Muscle of arm (tissue), 12 donors: ENCODE measurements around the gene SPATA18. TPM values are rescaled to one million over a fixed set of nuclear protein-coding genes. Genes with fewer than 3 reads are reported as not detected.
"Not testable (repeated sequence)": the region's sequence is repeated elsewhere in the genome, so short reads cannot be mapped to it uniquely, and the experiment has no call there.

Experiments
- DNase-seq: peaks from one replicate; pipeline ENCODE4 v3.0.0-alpha.2; 2013
- polyA plus RNA-seq, 12 donors: library from polyadenylated mRNA; unstranded; fragments of 120-200 nt; gene quantifications; one replicate each; pipeline ENCODE4 v1.2.1, GENCODE V29; 2013; ENCODE audit not compliant: insufficient read length in 12 of 12

Gene SPATA18
- polyA plus RNA-seq, 12 donors = 1.1 to 3.5 (median 1.9) TPM; not detected in 2

DNA sequence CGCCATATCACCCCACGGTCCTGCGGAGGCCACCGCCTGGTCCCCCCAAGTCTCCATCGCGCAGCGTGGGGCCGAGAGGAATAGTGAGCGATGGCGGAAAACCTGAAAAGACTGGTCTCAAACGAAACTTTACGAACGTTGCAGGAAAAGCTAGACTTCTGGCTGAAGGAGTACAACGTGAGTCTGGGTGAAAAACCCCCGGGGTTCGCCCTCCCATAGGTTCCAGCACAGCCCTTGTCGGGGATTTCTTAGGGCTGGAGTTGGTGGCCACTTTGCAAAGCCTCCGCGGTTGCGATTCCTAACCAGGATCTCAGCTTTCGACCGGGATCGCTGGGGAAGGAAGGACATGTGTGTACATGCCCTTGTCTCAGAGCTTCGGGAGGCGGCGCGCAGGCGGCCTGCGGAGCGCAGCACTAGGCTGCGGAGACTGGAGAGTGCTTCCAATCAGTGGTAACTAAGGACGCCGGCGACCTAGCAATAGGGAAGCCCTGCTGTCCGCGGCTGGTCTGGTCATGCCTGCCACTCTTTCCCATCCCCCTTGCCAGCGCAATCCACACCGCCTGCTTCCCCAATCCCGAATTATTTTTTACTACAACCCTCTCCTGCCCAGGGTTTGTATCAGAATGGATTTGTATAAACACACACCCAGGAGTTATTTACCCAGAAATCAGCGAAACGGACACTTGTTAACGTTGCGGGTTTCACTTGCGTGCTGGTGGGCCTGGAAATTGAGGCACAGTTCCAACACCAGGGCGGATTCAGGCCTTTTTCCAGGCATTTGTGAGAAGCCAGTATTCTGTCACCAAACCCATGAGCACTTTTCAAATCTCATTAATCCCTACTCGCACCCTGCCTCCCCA lies 741 bp downstream of the SPATA18 start:
- DNase-seq = peak; percentile 76

GRCh38 chr4:52052475-52052780 lies 1.3 kb downstream of the SPATA18 start:
- no peak for DNase-seq

- no peak for DNase-seq
These were observed 3.1 kb downstream of the SPATA18 start for GRCh38 chr4:52054254-52054653.

GRCh38 chr4:52057196-52057595 lies 6.1 kb downstream of the SPATA18 start:
- no peak for DNase-seq

DNA sequence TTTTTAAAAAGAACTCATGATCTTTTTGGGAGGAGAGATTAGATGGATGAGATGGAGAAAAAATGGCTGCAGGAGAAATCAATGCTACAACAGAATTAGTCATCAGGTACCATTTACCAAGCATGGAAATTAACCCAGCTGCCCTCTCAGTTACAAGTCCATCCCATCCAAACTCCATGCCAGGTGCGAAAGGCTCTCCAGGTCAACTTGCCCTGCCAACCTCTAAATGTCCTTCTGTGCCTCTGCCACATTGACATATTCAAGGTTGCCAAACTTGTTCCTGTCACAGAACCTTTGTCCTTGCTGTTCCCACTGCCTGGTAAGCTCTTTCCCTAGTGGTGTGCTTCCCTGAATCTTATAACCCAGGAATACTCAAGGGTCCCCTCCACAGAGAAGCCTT lies 7.2 kb downstream of the SPATA18 start:
- DNase-seq = no peak

GRCh38 chr4:52059372-52059771 lies 8.3 kb downstream of the SPATA18 start:
- DNase-seq = peak; percentile 59

GRCh38 chr4:52069571-52069970 lies 18.5 kb downstream of the SPATA18 start:
- DNase-seq = no peak

DNA sequence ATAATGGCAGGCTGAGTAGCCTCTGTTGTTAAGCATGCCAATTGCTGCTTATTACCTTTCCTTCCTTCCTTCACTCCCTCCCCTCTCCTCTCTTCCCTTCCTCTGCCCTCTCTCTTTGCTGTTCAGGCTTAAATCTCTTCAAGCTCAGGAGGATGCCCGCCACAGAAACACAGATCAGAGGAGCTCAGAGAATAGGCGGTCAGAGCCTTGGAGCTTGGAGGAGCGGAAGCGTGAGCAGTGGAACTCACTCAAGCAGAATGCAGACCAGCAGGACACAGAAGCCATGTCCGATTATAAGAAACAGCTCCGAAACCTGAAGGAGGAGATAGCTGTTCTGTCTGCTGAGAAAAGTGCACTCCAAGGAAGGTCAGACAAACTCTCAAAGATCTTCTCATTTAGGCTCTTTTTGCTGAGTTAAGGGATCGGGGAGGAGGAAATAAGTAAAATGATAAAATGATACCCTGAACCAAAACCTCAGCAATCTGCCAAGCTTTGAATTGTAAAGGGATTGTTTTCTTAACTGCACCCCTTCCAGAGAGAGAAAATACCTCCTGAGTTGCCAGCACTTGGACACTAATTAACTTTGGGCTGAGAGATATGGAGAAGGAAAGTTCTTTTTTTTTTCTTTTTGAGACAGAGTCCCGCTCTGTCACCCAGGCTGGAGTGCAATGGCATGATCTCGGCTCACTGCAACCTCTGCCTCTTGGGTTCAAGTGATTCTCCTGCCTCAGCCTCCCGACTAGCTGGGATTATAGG lies 20.9 kb downstream of the SPATA18 start:
- no peak for DNase-seq

DNA sequence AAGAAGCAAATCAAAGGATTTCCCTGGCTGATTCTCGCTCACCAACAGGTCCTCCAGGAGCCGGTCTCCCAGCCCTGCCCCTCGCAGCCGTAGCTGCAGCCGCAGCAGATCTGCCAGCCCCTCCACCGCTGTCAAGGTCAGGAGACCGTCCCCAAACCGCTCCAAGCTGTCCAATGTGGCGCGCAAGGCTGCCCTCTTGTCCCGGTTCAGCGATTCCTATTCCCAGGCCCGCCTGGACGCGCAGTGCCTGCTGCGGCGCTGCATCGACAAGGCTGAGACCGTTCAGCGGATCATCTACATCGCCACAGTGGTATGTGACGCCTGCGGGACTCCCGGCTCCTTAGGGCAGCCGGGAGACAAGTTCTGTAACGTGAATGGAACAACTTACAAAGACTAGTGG lies 25.6 kb downstream of the SPATA18 start:
- peak; percentile 17 for DNase-seq

DNA sequence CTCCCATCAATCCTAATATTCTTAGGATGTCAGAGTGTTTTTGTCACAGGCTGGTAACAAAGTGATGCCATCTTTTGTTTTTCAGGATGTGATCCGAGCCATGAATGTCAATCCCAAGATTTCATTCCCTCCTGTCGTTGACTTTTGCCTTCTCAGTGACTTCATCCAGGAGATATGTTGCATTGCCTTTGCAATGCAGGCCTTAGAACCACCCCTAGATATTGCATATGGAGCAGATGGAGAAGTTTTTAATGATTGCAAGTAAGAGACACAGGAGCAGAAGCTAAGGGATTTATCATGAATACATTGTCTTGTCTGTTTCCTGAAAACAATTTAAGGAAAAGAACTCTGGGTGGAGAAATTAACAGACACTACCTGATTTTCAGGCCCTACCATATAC lies 28.6 kb downstream of the SPATA18 start:
- no peak for DNase-seq

DNA sequence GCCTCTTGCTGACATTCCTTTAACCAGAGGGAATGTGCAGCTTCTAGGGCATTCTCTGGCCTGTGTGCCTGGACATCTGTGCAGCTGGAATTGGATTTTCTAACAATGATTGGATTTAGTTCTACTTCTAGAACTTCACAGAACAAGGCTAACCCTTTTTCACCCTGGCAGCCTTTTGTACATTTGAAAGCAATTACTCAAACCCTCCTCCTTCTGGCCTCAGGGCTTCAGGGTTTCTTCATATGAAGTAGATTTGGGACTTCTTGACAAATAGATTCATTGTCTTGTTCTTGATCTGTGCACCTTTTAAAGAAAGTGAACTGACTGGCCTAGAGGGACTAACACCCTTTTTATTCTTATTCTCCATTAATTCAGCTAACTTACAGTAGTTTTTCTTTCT lies 30.1 kb downstream of the SPATA18 start:
- no peak for DNase-seq

GRCh38 chr4:52086425-52086824 lies 35.3 kb downstream of the SPATA18 start:
- DNase-seq = not testable (repeated sequence)

GRCh38 chr4:52091801-52092200 lies 40.7 kb downstream of the SPATA18 start:
- DNase-seq = no peak

- no peak for DNase-seq
These were observed 42.4 kb downstream of the SPATA18 start for GRCh38 chr4:52093466-52093865.

DNA sequence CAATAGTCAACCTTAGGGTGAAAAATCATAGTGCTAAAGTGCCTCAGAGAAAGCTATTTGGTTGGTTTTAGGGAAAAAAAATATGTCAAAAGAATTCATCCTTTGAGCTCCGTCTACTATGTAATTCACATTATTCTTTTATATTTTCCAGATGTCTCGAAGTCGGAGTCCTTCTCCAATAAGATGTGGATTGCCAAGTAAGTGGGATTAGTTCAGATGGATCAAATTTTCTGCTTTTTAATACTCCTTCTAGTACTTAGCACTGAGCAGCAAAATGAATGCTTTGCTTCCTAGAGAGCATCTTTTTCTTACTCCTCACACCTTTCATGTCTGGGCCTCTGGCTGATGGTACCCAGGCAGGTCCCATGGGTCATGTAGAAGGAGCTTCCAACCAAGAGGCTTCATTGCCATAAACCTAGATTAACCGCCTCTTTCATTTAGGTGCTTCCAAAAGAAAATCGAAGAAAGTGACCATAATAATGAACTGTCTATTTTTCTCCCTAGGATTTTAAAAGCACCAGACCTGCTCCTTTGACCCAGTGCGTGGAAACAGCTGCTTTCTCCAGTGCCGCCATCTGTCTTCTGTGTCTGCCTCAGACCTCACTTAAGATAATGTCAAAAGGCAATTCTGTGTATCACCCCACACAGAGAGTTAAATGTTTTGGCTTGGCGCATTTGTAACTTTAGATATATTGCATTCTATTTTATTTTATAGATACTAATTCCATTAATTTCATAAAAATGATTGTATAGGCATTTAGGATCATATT lies 43.5 kb downstream of the SPATA18 start:
- DNase-seq = peak; percentile 56

GRCh38 chr4:52095374-52095773 lies 44.3 kb downstream of the SPATA18 start:
- no peak for DNase-seq

DNA sequence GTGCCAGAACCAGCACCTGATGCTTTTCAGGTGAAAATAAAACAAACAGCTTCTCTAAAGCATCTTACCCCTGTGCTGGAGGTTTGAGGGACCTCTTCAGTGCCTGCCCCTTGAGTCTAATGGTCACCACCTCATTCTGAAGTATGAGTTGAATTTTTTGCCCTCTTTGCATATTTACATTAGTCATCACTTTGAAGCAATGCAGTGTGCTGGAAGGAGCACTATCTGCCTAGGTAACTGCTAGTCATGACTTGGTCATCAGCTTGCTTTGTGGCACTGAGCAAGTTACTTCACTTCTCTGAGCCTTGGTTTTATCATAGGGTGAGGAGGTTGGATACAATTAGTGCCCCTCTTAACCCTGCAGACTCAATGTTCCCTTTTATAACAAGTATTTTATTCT lies 44.9 kb downstream of the SPATA18 start:
- DNase-seq = no peak

- no peak for DNase-seq
These were observed 47.5 kb downstream of the SPATA18 start for GRCh38 chr4:52098618-52099017.

DNA sequence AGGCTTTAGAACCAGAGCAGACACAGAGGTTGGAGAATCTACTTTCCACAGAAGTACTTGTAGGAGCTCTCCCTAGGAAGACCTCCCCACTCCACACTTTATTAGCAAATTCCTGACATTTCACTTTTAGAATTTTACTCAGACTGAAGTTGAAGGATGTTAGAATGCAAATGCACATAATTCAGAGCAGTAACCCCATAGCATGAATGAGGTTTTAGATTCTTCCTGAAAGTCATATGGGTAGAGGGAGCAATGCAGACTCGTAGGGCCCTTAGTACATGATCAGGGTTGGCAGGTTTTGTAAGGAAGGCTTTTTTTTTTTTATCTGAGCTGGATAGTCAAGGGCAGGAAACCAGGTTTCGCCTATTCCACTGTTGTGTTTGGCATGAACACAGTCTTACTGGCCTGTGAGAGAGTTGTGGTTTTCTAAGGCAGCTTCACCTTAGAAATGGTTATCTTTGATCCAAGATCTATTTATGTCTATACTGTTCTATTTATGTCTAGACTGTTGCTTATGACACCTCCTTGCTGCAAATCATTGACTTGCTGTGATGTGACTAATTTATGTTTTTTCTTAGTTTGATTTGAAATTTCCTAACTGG lies 48.9 kb downstream of the SPATA18 start:
- no peak for DNase-seq

GRCh38 chr4:52102587-52102986 lies 51.5 kb downstream of the SPATA18 start:
- DNase-seq = no peak

- peak; percentile 59 for DNase-seq
These were observed 52.2 kb downstream of the SPATA18 start for GRCh38 chr4:52103319-52103718.

GRCh38 chr4:52105276-52105675 lies 54.2 kb downstream of the SPATA18 start:
- DNase-seq = no peak
